ENCODE results near the gene TMEM94.
"Not testable (repeated sequence)": the region's sequence is repeated elsewhere in the genome, so short reads cannot be mapped to it uniquely, and the experiment has no call there.

TMEM94 gene

GRCh38 chr17:75445296-75445695 is 11.1 kb upstream of the TMEM94 start:
- Histone ChIP-seq H3K27ac (ENCODE audit: low read depth, low read length, poor library complexity, severe bottlenecking) (no peak overlapping the region), H3K36me3 (ENCODE audit: insufficient read depth, low read length) (no peaks in the 10 kb centered on the region), H3K4me3 (ENCODE audit: low read depth, low read length, poor library complexity, severe bottlenecking) (no peak overlapping the region), H4K20me1 (ENCODE audit: insufficient read depth, low read length) (no peaks in the 10 kb centered on the region), H3K4me2 (ENCODE audit: low read length) (no peak overlapping the region), H3K9me3 (ENCODE audit: low read length) (no peaks in the 10 kb centered on the region), H2AFZ (ENCODE audit: low read length) (no peak overlapping the region), H3K27me3 (ENCODE audit: insufficient read depth, low read length) (no peaks in the 10 kb centered on the region; the same call in 1 of the 2 replicates), H3K4me1 (ENCODE audit: insufficient read depth, low read length, severe bottlenecking) (no peaks in the 10 kb centered on the region), H3K79me2 (ENCODE audit: insufficient read depth, low read length) (no peaks in the 10 kb centered on the region), H3K9ac (ENCODE audit: low read length) (no peak overlapping the region), H3F3A (ENCODE audit: insufficient read depth, low read length) (no peaks in the 10 kb centered on the region), H3K9me2 (ENCODE audit: low read depth, low read length) (no peaks in the 10 kb centered on the region)
- no peak for TF ChIP-seq CTCF (IDR thresholded peaks at IDR 0.05; ENCODE audit: low read length)
- TF ChIP-seq EZH2 (IDR thresholded peaks at IDR 0.05; ENCODE audit: borderline replicate concordance, low read length) = no peak

- H3K4me3 ChIP-seq (ENCODE audit: low read depth, low read length, poor library complexity, severe bottlenecking); H4K20me1 ChIP-seq (ENCODE audit: insufficient read depth, low read length); H3F3A ChIP-seq (ENCODE audit: insufficient read depth, low read length); H3K4me2 ChIP-seq (ENCODE audit: low read length); H3K27me3 ChIP-seq (ENCODE audit: insufficient read depth, low read length); H3K9me3 ChIP-seq (ENCODE audit: low read length); H3K79me2 ChIP-seq (ENCODE audit: insufficient read depth, low read length); H3K27ac ChIP-seq (ENCODE audit: low read depth, low read length, poor library complexity, severe bottlenecking); H3K36me3 ChIP-seq (ENCODE audit: insufficient read depth, low read length); H3K9ac ChIP-seq (ENCODE audit: low read length); H3K9me2 ChIP-seq (ENCODE audit: low read depth, low read length); H3K4me1 ChIP-seq (ENCODE audit: insufficient read depth, low read length, severe bottlenecking); H2AFZ ChIP-seq (ENCODE audit: low read length): not testable (repeated sequence)
These were observed 10.5 kb upstream of the TMEM94 start for GRCh38 chr17:75445896-75446295.

- Histone ChIP-seq H3K9me2 (ENCODE audit: low read depth, low read length) (no peaks in the 10 kb centered on the region), H3K9ac (ENCODE audit: low read length) (no peak overlapping the region), H3K9me3 (ENCODE audit: low read length) (no peaks in the 10 kb centered on the region), H3K27me3 (ENCODE audit: insufficient read depth, low read length) (no peaks in the 10 kb centered on the region), H4K20me1 (ENCODE audit: insufficient read depth, low read length) (no peaks in the 10 kb centered on the region), H3K27ac (ENCODE audit: low read depth, low read length, poor library complexity, severe bottlenecking) (no peak overlapping the region), H2AFZ (ENCODE audit: low read length) (no peak overlapping the region), H3K36me3 (ENCODE audit: insufficient read depth, low read length) (no peaks in the 10 kb centered on the region), H3K79me2 (ENCODE audit: insufficient read depth, low read length) (no peaks in the 10 kb centered on the region), H3F3A (ENCODE audit: insufficient read depth, low read length) (no peaks in the 10 kb centered on the region), H3K4me3 (ENCODE audit: low read depth, low read length, poor library complexity, severe bottlenecking) (no peak overlapping the region), H3K4me2 (ENCODE audit: low read length) (no peak overlapping the region), H3K4me1 (ENCODE audit: insufficient read depth, low read length, severe bottlenecking) (no peaks in the 10 kb centered on the region)
- TF ChIP-seq CTCF (IDR thresholded peaks at IDR 0.05; ENCODE audit: low read length) (no peak), EZH2 (IDR thresholded peaks at IDR 0.05; ENCODE audit: borderline replicate concordance, low read length) (no peak)
These were observed 8.2 kb upstream of the TMEM94 start for GRCh38 chr17:75447951-75448856.

GRCh38 chr17:75450270-75450669 is 6.2 kb upstream of the TMEM94 start:
- no peak for TF ChIP-seq EZH2 (IDR thresholded peaks at IDR 0.05; ENCODE audit: borderline replicate concordance, low read length)
- no peak for TF ChIP-seq CTCF (IDR thresholded peaks at IDR 0.05; ENCODE audit: low read length)
- Histone ChIP-seq H4K20me1 (ENCODE audit: insufficient read depth, low read length) (no peaks in the 10 kb centered on the region), H3K36me3 (ENCODE audit: insufficient read depth, low read length) (no peaks in the 10 kb centered on the region), H3K27me3 (ENCODE audit: insufficient read depth, low read length) (no peaks in the 10 kb centered on the region), H2AFZ (ENCODE audit: low read length) (no peak overlapping the region), H3K9me2 (ENCODE audit: low read depth, low read length) (no peaks in the 10 kb centered on the region), H3F3A (ENCODE audit: insufficient read depth, low read length) (no peaks in the 10 kb centered on the region), H3K4me2 (ENCODE audit: low read length) (no peak overlapping the region), H3K27ac (ENCODE audit: low read depth, low read length, poor library complexity, severe bottlenecking) (no peak overlapping the region), H3K79me2 (ENCODE audit: insufficient read depth, low read length) (no peaks in the 10 kb centered on the region), H3K4me3 (ENCODE audit: low read depth, low read length, poor library complexity, severe bottlenecking) (no peak overlapping the region), H3K4me1 (ENCODE audit: insufficient read depth, low read length, severe bottlenecking) (peaks cover 9% of the 10 kb centered on the region), H3K9me3 (ENCODE audit: low read length) (no peaks in the 10 kb centered on the region), H3K9ac (ENCODE audit: low read length) (no peak overlapping the region)

Measured in OCI-LY1 (cell line).